Pancreas (tissue), 10 donors: Measurements from ENCODE around the gene SYNPO2. TPM values are rescaled to one million over a fixed set of nuclear protein-coding genes. Genes with fewer than 3 reads are reported as not detected.

ENCODE experiments used
- ATAC-seq, 4 donors: fragments of 200-7000 bp; cut with Tn5 transposase; one replicate each; pipeline versions ENCODE4 v1.8.0 to v1.9.1; 2020; ENCODE audit warnings: mild to moderate bottlenecking in 4 of 4, moderate library complexity in 4 of 4
- DNase-seq, 6 donors: peaks; one replicate each; pipeline ENCODE4 v3.0.0-alpha.2; 2020
- FAIRE-seq: peaks from 2 replicates; lab custom pipeline; 2012; peaks lifted over from hg19 to GRCh38; lab: Jason Lieb, UNC
- H3K27ac ChIP-seq, 4 donors: fragments of 200-600 bp; sonication (generic); 1 replicate in 3 of 4; 2 replicates in 1 of 4; pipeline versions ENCODE4 v1.5.0 to v1.8.0; 2020
- H3K27me3 ChIP-seq, 4 donors: fragments of 200-600 bp; one replicate each; pipeline ENCODE4 v1.8.0; 2021
- H3K36me3 ChIP-seq, 3 donors: fragments of 200-600 bp; sonication (generic) in 1 of 3; one replicate each; pipeline versions ENCODE4 v1.5.0 to v1.8.0; 2020 to 2021
- H3K4me1 ChIP-seq, 3 donors: fragments of 200-600 bp; one replicate each; pipeline ENCODE4 v1.8.0; 2021
- H3K4me3 ChIP-seq, 4 donors: fragments of 200-600 bp; sonication (generic) in 2 of 4; one replicate each; pipeline versions ENCODE4 v1.5.0 to v1.8.0; 2020 to 2021
- H3K9me3 ChIP-seq, 4 donors: fragments of 200-600 bp; one replicate each; pipeline ENCODE4 v1.8.0; 2021
- CTCF ChIP-seq, 4 donors: fragments of 200-600 bp; sonication (generic) in 3 of 4; IDR thresholded peaks; one replicate each; pipeline versions ENCODE4 v1.5.0 to v1.8.0; 2021; ENCODE audit warnings: antibody characterized with exemption in 4 of 4
- WGBS, 2 donors: extraction: QIAGEN DNeasy Blood & Tissue Kit; methylation state at CpG; one replicate each; pipeline ENCODE4 v1.1.7; 2013; 5-methylcytosine and 5-hydroxymethylcytosine counted together
- intact Hi-C, 3 donors: fragments of 100-400 bp; cut with DNase I; formaldehyde crosslinking; loops; one replicate each; pipeline versions ENCODE4 v1.11.1 to v1.14.2; 2022
- polyA plus RNA-seq, 2 donors: library from polyadenylated mRNA; stranded (reverse); fragments of 200-250 nt; gene quantifications; one replicate each; pipeline ENCODE4 v1.2.3, GENCODE V29; 2013
- total RNA-seq, 6 donors: library from RNA; stranded (reverse); fragmentation: NEBNext Ultra II Directional in 4 of 6; extraction: Animal tissue kit (Norgen Biotek cat#: 25700) in 4 of 6; gene quantifications; one replicate each; pipeline versions ENCODE4 v1.2.1 to v1.2.4, GENCODE V29; 2021 to 2023
- donor health status: healthy with polysubstance abuse.
- donor health status: DM: no; HTN: no; CAD: no; lungs with moderate emphysema.
- donor health status: DM: no; HTN: no; CAD: no.
- donor health status: control.
- donor health status: control.
- donor health status: Bipolar disorder and iron deficiency.
- donor health status: DM: yes; HTN: yes; CAD: no.
- donor health status: DM: no; HTN: no; CAD: no.
- donor health status: DM: no; HTN: no; CAD: no.
- donor health status: DM: yes; HTN: yes; CAD: no.

Gene SYNPO2
- total and polyA plus RNA-seq, 8 donors = 2.1 to 10.9 (median 4.1) TPM

- Histone ChIP-seq H3K36me3 (no peaks in the 10 kb centered on the region), H3K4me1 (no peaks in the 10 kb centered on the region), H3K27ac (no peak overlapping the region), H3K9me3 (no peaks in the 10 kb centered on the region), H3K4me3 (no peak overlapping the region), H3K27me3 (no peaks in the 10 kb centered on the region)
- intact Hi-C loops = no loop called here
- WGBS, 2 donors = 28 to 49% methylated on average over 3 of the region's 3 CpGs
- peak; percentile 70 to 89 (median 81) for ATAC-seq
- peak in 2 of 4 donors; percentile 12 to 17 for TF ChIP-seq CTCF (IDR thresholded peaks at IDR 0.05)
- DNase-seq = no peak
- FAIRE-seq = no peak
These were observed 198.5 kb downstream of the SYNPO2 start for GRCh38 chr4:119087121-119087520.

DNA sequence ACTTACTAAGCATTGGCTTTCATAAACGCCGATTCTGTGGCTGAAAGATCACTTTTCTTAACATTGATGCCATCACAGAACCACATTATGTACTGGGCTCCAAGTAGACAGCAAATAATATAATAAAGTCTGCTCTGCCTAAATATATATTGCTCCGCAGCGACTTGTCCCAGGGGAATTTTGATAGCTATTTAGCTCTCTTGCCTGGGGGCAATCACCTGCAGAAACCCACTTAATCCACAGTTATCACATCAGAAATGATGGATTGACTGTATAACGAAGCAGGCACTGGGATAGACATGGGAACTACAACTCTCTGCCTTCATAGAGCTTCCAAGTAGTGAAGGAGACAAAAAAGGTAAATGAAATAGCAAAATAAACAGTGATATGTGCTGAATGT, 199.0 kb downstream of the SYNPO2 start:
- no peaks in the 10 kb centered on the region for H3K4me1 ChIP-seq
- intact Hi-C loops = no loop called here
- H3K27ac ChIP-seq = no peak overlapping the region
- no peaks in the 10 kb centered on the region for H3K27me3 ChIP-seq
- TF ChIP-seq CTCF (IDR thresholded peaks at IDR 0.05) = no peak
- H3K4me3 ChIP-seq = no peak overlapping the region
- DNase-seq (no peak), ATAC-seq (no peak), FAIRE-seq (no peak)
- no peaks in the 10 kb centered on the region for H3K36me3 ChIP-seq
- 78 to 82% methylated on average over 5 of the region's 5 CpGs for WGBS, 2 donors
- no peaks in the 10 kb centered on the region for H3K9me3 ChIP-seq

- no peak for TF ChIP-seq CTCF (IDR thresholded peaks at IDR 0.05)
- intact Hi-C loops = no loop called here
- ATAC-seq = peak in 3 of 4 donors; percentile 32 to 83 (median 47)
- Histone ChIP-seq H3K36me3 (no peaks in the 10 kb centered on the region), H3K27ac (no peak overlapping the region), H3K4me1 (no peaks in the 10 kb centered on the region), H3K4me3 (no peak overlapping the region), H3K27me3 (no peaks in the 10 kb centered on the region), H3K9me3 (no peaks in the 10 kb centered on the region)
- no peak for FAIRE-seq
- no peak for DNase-seq
- 58 to 70% methylated on average over 5 of the region's 5 CpGs for WGBS, 2 donors
These were observed 204.6 kb downstream of the SYNPO2 start for GRCh38 chr4:119093042-119093827.

GRCh38 chr4:119097282-119097900, 208.7 kb downstream of the SYNPO2 start:
- FAIRE-seq = no peak
- WGBS, 2 donors = 93 to 99% methylated on average over 2 of the region's 2 CpGs

More at GRCh38 chr4:119097282-119097900, 208.7 kb downstream of the SYNPO2 start:
- intact Hi-C loops = no loop called here
- Histone ChIP-seq H3K36me3 (no peaks in the 10 kb centered on the region), H3K4me1 (no peaks in the 10 kb centered on the region), H3K27ac (no peak overlapping the region), H3K27me3 (no peaks in the 10 kb centered on the region), H3K4me3 (no peak overlapping the region), H3K9me3 (no peaks in the 10 kb centered on the region)
- ATAC-seq = no peak
- no peak for DNase-seq
- TF ChIP-seq CTCF (IDR thresholded peaks at IDR 0.05) = no peak
